HG02642 (cell line): ENCODE measurements around the gene ZNF577.

Experiments used
- ATAC-seq: cut with Tn5 transposase; IDR thresholded peaks from one replicate; pipeline ENCODE4 v1.9.1; 2021; ENCODE audit warnings: mild to moderate bottlenecking; ENCODE audit not compliant: unreplicated experiment, poor library complexity

Gene ZNF577

DNA sequence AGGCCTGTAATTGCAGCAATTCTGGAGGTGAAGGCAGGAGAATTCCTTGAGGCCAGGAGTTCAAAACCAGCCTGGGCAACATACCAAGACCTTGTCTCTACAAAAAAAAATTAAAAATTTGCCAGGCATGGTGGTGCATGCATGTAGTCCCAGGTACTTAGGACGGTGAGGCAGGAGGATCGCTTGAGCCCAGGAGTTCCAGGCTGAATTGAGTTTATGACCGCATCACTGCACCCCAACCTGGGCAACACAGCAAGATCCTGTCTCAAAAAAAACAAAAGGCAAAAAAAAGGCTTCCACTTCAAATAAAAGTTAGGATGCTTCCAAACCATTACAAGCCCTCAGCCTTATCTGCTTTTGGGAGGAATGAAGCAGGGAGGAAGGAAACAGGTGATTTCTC lies 5.2 kb downstream of the ZNF577 start:
- ATAC-seq = no peak

GRCh38 chr19:51873097-51873496 lies 14.7 kb downstream of the ZNF577 start:
- no peak for ATAC-seq

- no peak for ATAC-seq
These were observed 25.7 kb downstream of the ZNF577 start for GRCh38 chr19:51861870-51862622.

DNA sequence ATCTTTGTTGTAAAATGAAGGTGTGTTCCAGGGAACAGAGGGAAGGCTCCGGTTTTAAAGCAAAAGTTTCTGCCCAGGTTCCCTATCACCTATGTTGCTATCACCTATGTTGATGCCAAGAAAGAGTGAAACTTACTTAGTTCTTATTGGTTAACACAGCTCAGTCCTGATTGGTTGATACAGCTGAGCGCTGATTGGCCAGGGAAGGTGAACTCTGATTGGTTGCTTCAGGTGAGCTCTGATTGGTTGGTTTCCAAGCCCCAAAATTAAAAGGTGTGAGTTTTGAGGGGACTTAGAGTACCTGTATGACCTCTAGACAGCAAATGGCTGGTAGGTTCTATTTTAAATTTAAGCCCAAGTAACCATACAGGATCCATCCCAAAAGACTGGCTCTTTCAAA lies 50.6 kb downstream of the ZNF577 start:
- ATAC-seq = no peak

GRCh38 chr19:51830274-51830673 lies 57.5 kb downstream of the ZNF577 start:
- ATAC-seq = no peak

DNA sequence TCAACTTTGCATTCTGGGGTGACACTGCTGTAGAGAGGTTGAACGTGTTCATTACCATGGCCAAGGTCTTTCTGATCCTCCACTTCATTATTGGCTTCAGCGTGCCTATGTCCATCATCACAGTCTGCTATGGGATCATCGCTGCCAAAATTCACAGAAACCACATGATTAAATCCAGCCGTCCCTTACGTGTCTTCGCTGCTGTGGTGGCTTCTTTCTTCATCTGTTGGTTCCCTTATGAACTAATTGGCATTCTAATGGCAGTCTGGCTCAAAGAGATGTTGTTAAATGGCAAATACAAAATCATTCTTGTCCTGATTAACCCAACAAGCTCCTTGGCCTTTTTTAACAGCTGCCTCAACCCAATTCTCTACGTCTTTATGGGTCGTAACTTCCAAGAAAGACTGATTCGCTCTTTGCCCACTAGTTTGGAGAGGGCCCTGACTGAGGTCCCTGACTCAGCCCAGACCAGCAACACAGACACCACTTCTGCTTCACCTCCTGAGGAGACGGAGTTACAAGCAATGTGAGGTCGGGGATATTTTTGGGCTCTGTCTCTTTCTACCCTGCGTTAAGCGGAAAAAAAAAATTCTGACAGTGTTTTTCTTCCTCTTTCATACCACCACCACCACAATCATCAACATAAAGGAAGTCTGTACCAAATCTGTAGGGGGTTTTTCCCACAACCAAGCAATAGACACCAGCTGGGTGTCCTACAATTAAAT lies 63.3 kb downstream of the ZNF577 start:
- no peak for ATAC-seq

DNA sequence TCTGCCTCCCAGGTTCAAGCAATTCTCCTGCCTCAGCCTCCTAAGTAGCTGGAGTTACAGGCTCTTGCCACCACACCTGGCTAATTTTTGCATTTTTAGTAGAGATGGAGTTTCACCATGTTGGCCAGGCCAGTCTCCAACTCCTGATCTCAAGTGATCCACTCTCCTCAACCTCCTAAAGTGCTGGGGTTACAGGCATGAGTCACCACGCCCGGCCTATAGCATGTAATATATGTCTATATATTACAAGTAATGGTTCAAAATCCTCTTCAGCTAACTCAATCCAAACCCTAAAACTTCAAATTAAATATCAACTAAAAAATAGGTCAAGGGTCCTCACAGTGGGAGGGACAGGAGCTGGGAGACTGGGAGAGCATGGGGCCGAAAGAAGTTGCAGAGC lies 64.8 kb downstream of the ZNF577 start:
- no peak for ATAC-seq

DNA sequence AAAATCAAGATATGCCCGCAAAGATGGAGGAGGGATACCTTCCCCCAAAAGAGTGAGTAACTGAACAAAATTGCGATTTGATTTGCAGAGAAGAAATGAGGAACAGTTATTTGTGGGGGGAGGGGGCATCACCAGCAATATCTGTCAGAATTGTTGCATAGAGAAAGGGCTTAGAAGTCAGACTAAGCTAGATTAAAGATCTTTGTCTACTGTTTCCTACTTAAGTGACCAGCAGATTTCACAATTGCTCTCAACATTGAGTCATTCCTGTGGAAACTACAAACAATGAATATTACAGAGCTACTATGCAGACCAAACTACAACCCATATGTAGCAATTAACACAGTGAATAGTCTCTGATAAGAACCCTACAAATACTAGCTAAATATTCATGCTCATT lies 65.4 kb downstream of the ZNF577 start:
- no peak for ATAC-seq

DNA sequence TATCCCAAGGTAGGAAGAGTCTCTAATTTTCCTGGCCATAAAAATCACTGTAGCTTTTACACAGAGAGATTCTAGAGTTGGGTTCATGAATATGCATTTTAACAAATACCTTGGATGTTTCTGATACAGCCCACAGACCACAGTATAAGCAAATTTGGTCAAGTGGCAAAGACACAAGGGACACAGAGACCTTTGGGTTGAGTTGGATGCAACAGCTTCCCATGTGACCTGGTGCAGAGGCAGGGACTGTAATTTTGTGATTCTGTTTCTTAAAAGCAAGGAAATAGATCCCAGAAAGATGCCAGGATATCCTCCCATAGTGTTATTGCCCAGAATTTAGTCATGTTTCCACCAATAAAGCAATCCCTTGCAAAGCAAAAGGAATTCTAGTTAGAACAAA lies 65.8 kb downstream of the ZNF577 start:
- no peak for ATAC-seq

DNA sequence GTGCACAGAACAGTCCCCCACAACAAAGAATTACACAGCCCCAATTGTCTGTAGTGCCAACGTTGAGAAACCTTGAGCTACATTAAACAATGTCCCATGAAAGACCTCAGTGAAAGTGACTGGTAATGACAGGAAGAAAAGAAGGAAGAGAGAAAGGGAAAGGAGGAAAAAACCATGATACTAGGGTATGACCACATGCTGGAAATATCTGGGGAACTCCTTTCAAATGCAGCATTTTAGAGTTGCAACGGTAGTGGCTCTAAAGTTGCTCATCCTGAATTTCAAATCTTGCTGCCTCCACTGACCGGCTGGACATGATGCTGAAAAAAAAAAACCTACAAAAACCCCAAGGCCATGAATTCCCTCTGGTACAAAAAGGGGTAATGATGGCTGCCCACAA lies 66.3 kb downstream of the ZNF577 start:
- no peak for ATAC-seq
